EL (cell line): ENCODE measurements around the gene TMED6.

Experiments
- DNase-seq: peaks from one replicate; pipeline ENCODE4 v3.0.0-alpha.2; 2016

TMED6 gene

DNA sequence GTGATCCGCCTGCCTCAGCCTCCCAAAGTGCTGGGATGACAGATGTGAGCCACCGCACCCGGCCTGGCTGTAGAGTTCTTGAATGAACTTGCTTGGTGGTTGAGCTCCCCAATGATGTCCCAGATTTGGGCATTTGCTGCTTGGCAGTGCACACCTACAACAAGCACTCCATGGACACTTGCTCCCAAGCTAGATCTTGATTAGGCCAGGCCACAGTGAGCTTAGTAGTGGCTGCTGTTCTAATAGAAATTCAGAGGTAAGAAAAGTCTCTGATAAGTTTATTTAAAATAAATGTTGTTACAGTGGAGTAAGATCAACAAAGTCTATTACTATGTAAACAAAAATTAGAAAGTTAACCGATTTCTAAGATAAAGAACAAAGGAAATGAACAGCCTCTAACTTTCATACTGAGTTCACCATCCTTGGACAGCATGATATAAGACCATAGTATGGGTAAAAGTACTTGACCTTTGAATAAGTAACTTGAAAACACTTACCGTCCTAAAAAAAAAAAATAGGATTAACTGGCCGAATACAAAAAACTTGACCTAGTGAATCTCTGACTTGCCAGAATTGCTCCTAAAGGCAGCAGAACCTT lies 951 bp downstream of the TMED6 start:
- no peak for DNase-seq

GRCh38 chr16:69349536-69349935 lies 2.0 kb downstream of the TMED6 start:
- DNase-seq, result no peak

GRCh38 chr16:69348222-69348621 lies 3.4 kb downstream of the TMED6 start:
- no peak for DNase-seq

DNA sequence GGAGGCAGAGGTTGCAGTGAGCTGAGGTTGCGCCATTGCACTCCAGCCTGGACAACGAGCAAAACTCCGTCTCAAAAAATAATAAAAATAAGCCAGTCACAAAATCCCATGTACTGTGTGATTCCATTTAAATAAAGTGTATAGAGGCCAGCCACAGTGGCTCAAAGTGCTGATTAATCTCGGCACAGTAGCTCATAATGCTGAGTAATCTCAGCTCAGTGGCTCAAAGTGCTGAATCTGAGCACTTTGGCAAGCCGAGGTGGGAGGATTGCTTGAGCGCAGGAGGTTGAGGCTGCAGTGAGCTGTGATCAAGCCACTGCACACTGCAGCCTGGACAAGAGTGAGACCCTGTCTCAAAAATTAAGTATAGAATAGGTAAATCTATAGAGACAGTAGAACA lies 4.9 kb downstream of the TMED6 start:
- no peak for DNase-seq

DNA sequence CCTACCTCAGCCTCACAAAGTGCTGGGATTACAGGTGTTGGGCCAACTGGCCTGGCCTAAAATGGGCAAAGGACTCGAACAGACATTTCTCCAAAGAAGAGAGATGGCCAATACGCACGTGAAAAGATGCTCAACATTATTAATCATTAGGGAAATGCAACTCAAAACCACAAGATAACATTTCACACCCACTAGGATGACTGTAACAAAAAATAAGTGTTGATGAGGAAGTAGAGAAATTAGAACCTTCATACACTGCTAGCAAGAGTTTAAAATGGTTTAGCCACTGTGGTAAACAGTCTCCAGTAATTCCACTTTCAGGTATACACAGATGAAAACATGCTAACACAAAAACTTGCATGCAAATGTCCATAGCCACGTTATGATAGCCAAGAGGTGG lies 5.7 kb downstream of the TMED6 start:
- DNase-seq, result no peak

GRCh38 chr16:69344171-69344570 lies 7.4 kb downstream of the TMED6 start:
- DNase-seq, result no peak

- peak; percentile 18 for DNase-seq
These were observed 11.4 kb downstream of the TMED6 start for GRCh38 chr16:69340095-69340644.

- peak; percentile 99 for DNase-seq
These were observed 12.1 kb downstream of the TMED6 start, which contains the start of the genes COG8 and NIP7 for GRCh38 chr16:69339289-69340094. COG8 (minus strand) TSS chr16:69339564; CDS start chr16:69339552, 12 bp downstream. NIP7 (plus strand) TSS chr16:69339772; CDS start chr16:69339830, 58 bp downstream.

DNA sequence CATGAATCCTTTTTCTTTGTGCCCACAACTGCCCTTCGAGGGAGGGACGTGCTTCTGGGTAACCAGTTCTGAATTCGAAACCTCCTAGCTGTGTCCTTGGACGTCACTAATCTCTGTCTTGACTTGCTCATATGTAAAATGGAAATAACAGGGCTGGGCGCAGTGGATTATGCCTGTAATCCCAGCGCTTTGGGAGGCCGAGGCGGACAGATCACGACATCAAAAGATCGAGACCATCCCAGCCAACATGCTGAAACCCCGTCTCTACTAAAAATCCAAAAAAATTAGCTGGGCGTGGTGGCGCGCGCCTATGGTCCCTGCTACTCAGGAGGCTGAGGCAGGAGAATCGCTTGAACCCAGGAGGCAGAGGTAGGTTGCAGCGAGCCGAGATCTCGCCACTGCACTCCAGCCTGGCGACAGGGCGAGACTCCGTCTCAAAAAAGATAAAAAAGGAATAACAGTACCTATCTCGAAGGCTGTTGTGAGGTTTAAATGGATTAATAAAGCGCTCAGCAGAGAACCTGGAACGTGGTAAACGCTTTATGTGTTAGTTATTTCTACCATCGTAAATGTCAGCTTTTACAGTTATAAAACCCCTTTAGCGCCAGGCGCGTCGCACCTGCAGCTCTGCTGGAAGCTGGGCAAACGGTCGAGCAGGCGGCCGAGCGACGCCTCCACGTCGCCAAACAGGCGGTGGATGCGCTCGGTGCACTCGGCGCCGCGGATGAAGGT lies 12.9 kb downstream of the TMED6 start:
- DNase-seq, result no peak

- DNase-seq, result no peak
These were observed 16.9 kb downstream of the TMED6 start for GRCh38 chr16:69334696-69335095.

DNA sequence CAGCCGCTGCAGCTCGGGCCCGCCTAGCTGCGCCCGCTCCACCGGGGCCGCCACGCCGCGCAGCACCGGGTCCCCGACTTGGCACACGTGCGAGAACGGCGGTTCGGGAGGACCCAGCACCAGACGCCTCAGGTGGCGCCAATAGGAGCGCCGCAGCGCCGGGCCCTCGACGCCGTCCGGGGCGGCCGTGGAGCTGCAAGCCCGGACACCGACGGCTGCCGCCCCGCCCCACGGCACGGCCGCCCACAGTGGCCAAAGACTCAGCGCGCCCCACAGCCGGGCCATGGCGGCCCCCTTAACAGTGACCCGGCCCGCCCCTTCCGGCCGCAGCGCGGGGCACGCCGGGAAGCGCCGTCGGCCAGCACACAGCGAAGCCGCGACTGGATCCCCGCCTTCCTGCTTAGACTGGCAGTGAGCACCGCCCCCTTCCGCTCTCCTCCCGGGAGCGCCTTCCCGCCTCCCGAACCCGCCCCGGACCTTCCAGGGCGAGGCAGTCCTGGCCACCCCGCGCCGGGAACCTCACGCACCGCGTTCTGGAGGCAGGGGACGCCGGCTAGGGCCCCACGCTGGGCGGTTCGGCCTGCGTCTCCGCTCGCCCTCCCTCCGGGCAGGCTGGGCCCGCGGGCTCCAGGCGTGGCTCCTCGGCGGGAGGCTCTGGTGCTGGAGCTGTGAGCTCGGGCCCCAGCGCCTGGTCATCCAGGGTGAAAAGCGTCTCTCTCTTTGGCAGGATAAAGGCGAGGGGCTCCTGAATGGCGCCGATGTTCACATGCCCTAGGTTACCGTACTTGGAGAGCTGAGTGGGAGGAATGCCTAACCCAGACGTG lies 21.1 kb downstream of the TMED6 start, which contains the start of gene PDF:
Gene PDF (minus strand): TSS at position 303 of the 824 bp plus-strand sequence. CDS start 18 bp downstream, at position 285.
- peak; percentile 94 for DNase-seq

GRCh38 chr16:69329369-69330285 lies 22.0 kb downstream of the TMED6 start:
- peak; percentile 35 for DNase-seq

- DNase-seq, result peak; percentile 51
These were observed 22.7 kb downstream of the TMED6 start for GRCh38 chr16:69328854-69329316.

GRCh38 chr16:69327585-69328310 lies 23.8 kb downstream of the TMED6 start:
- no peak for DNase-seq

- no peak for DNase-seq
These were observed 25.3 kb downstream of the TMED6 start for GRCh38 chr16:69326172-69326873.

GRCh38 chr16:69325784-69326171 lies 25.8 kb downstream of the TMED6 start:
- no peak for DNase-seq

GRCh38 chr16:69324585-69325253 lies 26.9 kb downstream of the TMED6 start:
- no peak for DNase-seq

DNA sequence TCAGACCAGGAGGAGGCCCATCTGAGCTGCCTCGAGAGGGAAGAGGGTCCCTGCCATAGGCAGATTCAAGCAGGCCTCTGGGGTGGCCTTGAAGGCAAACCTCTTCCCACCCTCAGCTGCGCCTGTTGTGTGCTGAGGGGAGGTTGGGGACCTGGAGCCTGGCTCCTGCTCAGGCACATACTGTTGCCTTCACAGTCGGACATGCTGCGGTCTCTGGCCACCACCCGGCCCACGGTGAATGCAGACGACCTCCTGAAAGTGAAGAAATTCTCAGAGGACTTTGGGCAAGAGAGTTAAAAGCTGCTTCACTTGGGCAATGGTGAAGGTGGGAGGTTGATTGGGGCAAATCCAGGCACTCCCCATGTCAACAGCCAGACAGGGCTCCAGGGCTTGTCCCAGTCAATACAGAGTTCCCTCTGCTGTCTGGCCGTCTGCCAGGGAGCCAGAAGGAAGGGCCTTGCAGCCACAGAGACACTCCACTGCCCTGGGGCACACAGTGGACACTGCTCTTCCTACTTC lies 27.5 kb downstream of the TMED6 start:
- DNase-seq, result peak; percentile 44

DNA sequence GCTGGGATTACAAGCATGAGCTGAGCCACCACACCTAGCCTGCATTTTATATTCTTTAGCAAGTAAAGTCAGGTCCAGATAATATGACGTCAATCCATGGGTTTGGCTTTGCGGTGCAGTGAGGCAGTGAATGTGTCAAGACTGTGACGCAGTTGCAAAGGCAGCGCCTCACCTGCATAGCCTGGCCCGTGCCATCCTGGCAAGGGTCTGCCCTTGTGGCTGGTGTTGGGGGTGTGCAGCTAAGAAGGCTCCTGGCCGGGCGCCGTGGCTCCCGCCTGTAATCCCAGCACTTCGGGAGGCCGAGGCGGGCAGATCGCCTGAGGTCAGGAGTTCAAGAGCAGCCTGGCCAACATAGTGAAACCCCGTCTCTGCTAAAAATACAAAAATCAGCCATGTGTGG lies 28.2 kb downstream of the TMED6 start:
- DNase-seq, result no peak
